Suprapubic skin (tissue), 4 donors: ENCODE data around the gene EFCAB8. TPM values are rescaled to one million over a fixed set of nuclear protein-coding genes. Genes with fewer than 3 reads are reported as not detected.
A peak's percentile ranks its signal among the peaks of the same experiment; 100 is the strongest.
"Not testable (repeated sequence)": the region's sequence is repeated elsewhere in the genome, so short reads cannot be mapped to it uniquely, and the experiment has no call there.

Experiments
- DNase-seq, 2 donors: peaks; one replicate each; pipeline ENCODE4 v3.0.0-alpha.2; 2019; ENCODE audit warnings: low spot score in 2 of 2
- H3K27ac ChIP-seq: fragments of 200-600 bp; sonication (generic); one replicate; pipeline ENCODE4 v1.5.1; 2019
- H3K27me3 ChIP-seq: fragments of 200-600 bp; sonication (generic); one replicate; pipeline ENCODE4 v1.5.1; 2019
- H3K36me3 ChIP-seq: fragments of 200-600 bp; sonication (generic); one replicate; pipeline ENCODE4 v1.5.1; 2019
- H3K4me1 ChIP-seq: fragments of 200-600 bp; sonication (generic); one replicate; pipeline ENCODE4 v1.5.1; 2019
- H3K4me3 ChIP-seq: fragments of 200-600 bp; sonication (generic); one replicate; pipeline ENCODE4 v1.5.1; 2019; ENCODE audit warnings: mild to moderate bottlenecking
- H3K9me3 ChIP-seq: fragments of 200-600 bp; sonication (generic); one replicate; pipeline ENCODE4 v1.5.1; 2019
- CTCF ChIP-seq, 2 donors: fragments of 200-600 bp in 1 of 2; fragments of 450-650 bp in 1 of 2; sonication (generic) in 1 of 2; IDR thresholded peaks; one replicate each; pipeline ENCODE4 v1.5.1; 2016 to 2019; ENCODE audit warnings: antibody characterized with exemption in 2 of 2, mild to moderate bottlenecking in 1 of 2, moderate library complexity in 1 of 2
- EP300 ChIP-seq: sonication (generic); formaldehyde crosslinking; IDR thresholded peaks from one replicate; pipeline ENCODE4 v1.6.1; 2017; ENCODE audit warnings: antibody characterized with exemption
- POLR2A ChIP-seq, 2 donors: fragments of 450-650 bp; IDR thresholded peaks; one replicate each; pipeline ENCODE4 v1.6.1; 2017; ENCODE audit warnings: antibody characterized with exemption in 2 of 2, mild to moderate bottlenecking in 2 of 2, moderate library complexity in 2 of 2
- POLR2AphosphoS5 ChIP-seq, 3 donors: sonication (generic); formaldehyde crosslinking; IDR thresholded peaks; one replicate each; pipeline ENCODE4 v1.6.1; 2017; ENCODE audit warnings: antibody characterized with exemption in 3 of 3
- WGBS: methylation state at CpG from one replicate; pipeline ENCODE4 v1.1.5; 2018; 5-methylcytosine and 5-hydroxymethylcytosine counted together
- total RNA-seq, 4 donors: library from RNA; depleted of rRNA; stranded (reverse); fragments of >200 nt; gene quantifications; one replicate each; pipeline ENCODE4 v1.1.0, GENCODE V29; 2016

EFCAB8 gene
- total RNA-seq, 4 donors from 2014 or later, result 0.76 to 0.89 TPM; not detected in 2

- 71% methylated on average over 21 of the region's 25 CpGs for WGBS
- Histone ChIP-seq H3K4me1 (no peaks in the 10 kb centered on the region), H3K27ac (no peak overlapping the region), H3K36me3 (no peaks in the 10 kb centered on the region), H3K9me3 (no peaks in the 10 kb centered on the region), H3K4me3 (no peak overlapping the region), H3K27me3 (no peaks in the 10 kb centered on the region)
- no peak for TF ChIP-seq EP300
- TF ChIP-seq CTCF (IDR thresholded peaks at IDR 0.05), result peak; percentile 66 to 90
- no peak for DNase-seq
Observed at GRCh38 chr20:32902456-32903420, 44.0 kb downstream of the EFCAB8 start.

GRCh38 chr20:32903666-32904175, 45.0 kb downstream of the EFCAB8 start:
- Histone ChIP-seq H3K27me3 (no peaks in the 10 kb centered on the region), H3K27ac (no peak overlapping the region), H3K9me3 (no peaks in the 10 kb centered on the region), H3K4me3 (no peak overlapping the region), H3K36me3 (no peaks in the 10 kb centered on the region), H3K4me1 (no peaks in the 10 kb centered on the region)
- TF ChIP-seq CTCF (IDR thresholded peaks at IDR 0.05), result no peak
- TF ChIP-seq POLR2AphosphoS5 (IDR thresholded peaks at IDR 0.05), result no peak
- TF ChIP-seq POLR2A (IDR thresholded peaks at IDR 0.05), result no peak
- TF ChIP-seq EP300, result no peak
- 92% methylated on average over 5 of the region's 5 CpGs for WGBS
- DNase-seq, result no peak

- H3K4me3 ChIP-seq, H3K27ac ChIP-seq, H3K4me1 ChIP-seq, H3K36me3 ChIP-seq, H3K9me3 ChIP-seq, DNase-seq, H3K27me3 ChIP-seq: not testable (repeated sequence)
- 96% methylated on average over 7 of the region's 7 CpGs for WGBS
Observed at GRCh38 chr20:32904678-32905077, 46.0 kb downstream of the EFCAB8 start.

- no peak overlapping the region for H3K4me3 ChIP-seq
- no peaks in the 10 kb centered on the region for H3K4me1 ChIP-seq
- H3K27me3 ChIP-seq, result no peaks in the 10 kb centered on the region
- no peak for DNase-seq
- no peaks in the 10 kb centered on the region for H3K9me3 ChIP-seq
- H3K36me3 ChIP-seq, result no peaks in the 10 kb centered on the region
- no peak overlapping the region for H3K27ac ChIP-seq
- WGBS, result no CpG with 5 or more reads among the region's 4 CpGs
- TF ChIP-seq POLR2A (IDR thresholded peaks at IDR 0.05) (no peak), POLR2AphosphoS5 (IDR thresholded peaks at IDR 0.05) (no peak), EP300 (no peak), CTCF (IDR thresholded peaks at IDR 0.05) (no peak)
Observed at GRCh38 chr20:32906200-32906599, 47.5 kb downstream of the EFCAB8 start.

GRCh38 chr20:32906871-32907495, 48.3 kb downstream of the EFCAB8 start:
- WGBS, result 91% methylated on average over 6 of the region's 13 CpGs
- Histone ChIP-seq H3K36me3 (no peaks in the 10 kb centered on the region), H3K4me3 (no peak overlapping the region), H3K27ac (no peak overlapping the region), H3K27me3 (no peaks in the 10 kb centered on the region), H3K4me1 (no peaks in the 10 kb centered on the region), H3K9me3 (no peaks in the 10 kb centered on the region)
- no peak for DNase-seq
- TF ChIP-seq CTCF (IDR thresholded peaks at IDR 0.05) (no peak), EP300 (no peak), POLR2A (IDR thresholded peaks at IDR 0.05) (no peak), POLR2AphosphoS5 (IDR thresholded peaks at IDR 0.05) (no peak)
